ENCODE results near the gene MMD.
"Not testable (repeated sequence)": the region's sequence is repeated elsewhere in the genome, so short reads cannot be mapped to it uniquely, and the experiment has no call there.

Gene MMD

GRCh38 chr17:55432358-55433028 lies 10.9 kb upstream of the MMD start:
- in situ Hi-C loops (cut with MboI; ENCODE audit: low sequenced_read_pairs, unreplicated experiment): no loop called here
- TF ChIP-seq CTCF (IDR thresholded peaks at IDR 0.05; ENCODE audit: borderline replicate concordance, control extremely low read depth, extremely low read depth, insufficient read depth, missing control alignments): no peak
- DNase-seq (ENCODE audit: low spot score): no peak

GRCh38 chr17:55431914-55432313 lies 10.3 kb upstream of the MMD start:
- DNase-seq (ENCODE audit: low spot score): not testable (repeated sequence)

GRCh38 chr17:55430541-55431288 lies 9.1 kb upstream of the MMD start:
- no peak for DNase-seq (ENCODE audit: low spot score)
- TF ChIP-seq CTCF (IDR thresholded peaks at IDR 0.05; ENCODE audit: borderline replicate concordance, control extremely low read depth, extremely low read depth, insufficient read depth, missing control alignments): no peak
- in situ Hi-C loops (cut with MboI; ENCODE audit: low sequenced_read_pairs, unreplicated experiment): no loop called here

More at GRCh38 chr17:55431914-55432313, 10.3 kb upstream of the MMD start:
- in situ Hi-C loops (cut with MboI; ENCODE audit: low sequenced_read_pairs, unreplicated experiment): not testable (repeated sequence)

- no peak for TF ChIP-seq CTCF (IDR thresholded peaks at IDR 0.05; ENCODE audit: borderline replicate concordance, control extremely low read depth, extremely low read depth, insufficient read depth, missing control alignments)
- in situ Hi-C loops (cut with MboI; ENCODE audit: low sequenced_read_pairs, unreplicated experiment): no loop called here
- no peak for DNase-seq (ENCODE audit: low spot score)
Measured at GRCh38 chr17:55427587-55427882, 5.9 kb upstream of the MMD start.

GRCh38 chr17:55426851-55427586 lies 5.4 kb upstream of the MMD start:
- in situ Hi-C loops (cut with MboI; ENCODE audit: low sequenced_read_pairs, unreplicated experiment): no loop called here
- DNase-seq (ENCODE audit: low spot score): peak; percentile 51
- no peak for TF ChIP-seq CTCF (IDR thresholded peaks at IDR 0.05; ENCODE audit: borderline replicate concordance, control extremely low read depth, extremely low read depth, insufficient read depth, missing control alignments)

- DNase-seq (ENCODE audit: low spot score): no peak
- no peak for TF ChIP-seq CTCF (IDR thresholded peaks at IDR 0.05; ENCODE audit: borderline replicate concordance, control extremely low read depth, extremely low read depth, insufficient read depth, missing control alignments)
- in situ Hi-C loops (cut with MboI; ENCODE audit: low sequenced_read_pairs, unreplicated experiment): no loop called here
Measured at GRCh38 chr17:55424893-55425540, 3.4 kb upstream of the MMD start.

Measured in GM13976 (cell line).